Natural killer cell (primary cell): ENCODE results near the gene MED13L. TPM values are rescaled to one million over a fixed set of nuclear protein-coding genes. Genes with fewer than 3 reads are reported as not detected.

Experiments used
- ATAC-seq, 3 donors: fragments of 150-1000 bp in 2 of 3; fragments of 200-7000 bp in 1 of 3; cut with Tn5 transposase; 1 replicate in 1 of 3; 2 replicates in 2 of 3; pipeline ENCODE4 v1.10.0; 2021; ENCODE audit warnings: mild to moderate bottlenecking in 2 of 3, moderate library complexity in 2 of 3
- DNase-seq, 2 donors: peaks; one replicate each; pipeline versions ENCODE4 v3.0.0 to v3.0.0-alpha.2; 2013 to 2021; ENCODE audit warnings: mixed read lengths in 1 of 2
- H3K27ac ChIP-seq: one replicate; pipeline ENCODE4 v1.5.1; 2013; ENCODE audit warnings: mild to moderate bottlenecking, low read length
- H3K27me3 ChIP-seq: one replicate; pipeline ENCODE4 v1.6.1; 2013; ENCODE audit warnings: low read length; ENCODE audit not compliant: control insufficient read depth, insufficient read depth
- H3K36me3 ChIP-seq: one replicate; pipeline ENCODE4 v1.6.1; 2013; ENCODE audit warnings: low read length; ENCODE audit not compliant: control insufficient read depth, insufficient read depth
- H3K4me1 ChIP-seq: one replicate; pipeline ENCODE4 v1.6.1; 2013; ENCODE audit warnings: low read length; ENCODE audit not compliant: control insufficient read depth, insufficient read depth
- H3K4me3 ChIP-seq: one replicate; pipeline ENCODE4 v1.5.1; 2013; ENCODE audit warnings: low read length
- H3K9me3 ChIP-seq: one replicate; pipeline ENCODE4 v1.6.1; 2013; ENCODE audit warnings: low read length; ENCODE audit not compliant: control insufficient read depth, insufficient read depth
- H3K27ac Mint-ChIP-seq, 2 donors: one replicate each; pipeline ENCODE4 v1.8.0; 2022; ENCODE audit warnings: mild to moderate bottlenecking in 2 of 2, mixed read lengths in 2 of 2, moderate library complexity in 1 of 2
- H3K27me3 Mint-ChIP-seq, 2 donors: one replicate each; pipeline ENCODE4 v1.8.0; 2022; ENCODE audit warnings: low read depth in 2 of 2, mixed read lengths in 2 of 2
- H3K36me3 Mint-ChIP-seq: one replicate; pipeline ENCODE4 v1.8.0; 2022; ENCODE audit warnings: mixed read lengths
- H3K4me1 Mint-ChIP-seq, 2 donors: one replicate each; pipeline ENCODE4 v1.8.0; 2022; ENCODE audit warnings: mixed read lengths in 2 of 2
- H3K4me3 Mint-ChIP-seq: one replicate; pipeline ENCODE4 v1.8.0; 2022; ENCODE audit warnings: mild to moderate bottlenecking, moderate library complexity, mixed read lengths
- H3K9me3 Mint-ChIP-seq, 2 donors: one replicate each; pipeline ENCODE4 v1.8.0; 2022; ENCODE audit warnings: mixed read lengths in 2 of 2
- WGBS: methylation state at CpG from one replicate; pipeline ENCODE4 v1.1.7; 2013; ENCODE audit warnings: missing lambda C conversion rate; ENCODE audit not compliant: insufficient coverage; 5-methylcytosine and 5-hydroxymethylcytosine counted together
- intact Hi-C: fragments of 100-400 bp; cut with micrococcal nuclease; formaldehyde crosslinking; loops from one replicate; pipeline ENCODE4 v1.14.2; 2022
- total RNA-seq, 4 donors: library from RNA; stranded (reverse); fragments of 120-200 nt in 1 of 4; gene quantifications; one replicate each; pipeline versions ENCODE4 v1.2.3 to v1.2.4, GENCODE V29; 2013 to 2022
- TF ChIP-seq, protein P1 (sequence below): fragments of 200-600 bp; IDR thresholded peaks from one replicate; pipeline ENCODE4 v1.8.0; 2022; ENCODE audit warnings: antibody characterized with exemption

Gene MED13L
- total RNA-seq, 3 donors from 2014 or later (not counting 1 experiment from before 2014, with no cell fraction given): 237 to 316 (median 240) TPM

DNA sequence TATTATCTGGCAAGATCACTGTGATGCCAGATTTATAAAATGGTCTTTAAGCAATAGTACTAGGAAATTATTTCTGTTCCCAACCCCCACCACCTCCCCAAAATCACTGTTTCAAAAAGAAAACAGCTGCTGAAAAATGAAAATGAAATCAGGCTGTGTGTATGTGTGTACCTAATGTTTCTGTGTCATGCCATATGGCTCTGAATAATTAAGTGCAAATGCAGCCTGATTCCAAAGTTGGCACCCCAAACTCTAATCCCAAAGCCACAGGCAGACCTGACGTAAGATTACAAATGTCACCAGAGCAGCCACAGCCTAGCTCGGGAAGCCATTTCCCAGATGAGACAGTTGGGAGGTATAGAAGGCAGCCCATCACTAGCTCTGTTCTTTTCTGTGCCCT, 175.5 kb downstream of the MED13L start:
- H3K9me3 Mint-ChIP-seq: no peaks in the 10 kb centered on the region
- Histone ChIP-seq H3K36me3 (peaks cover under 1% of the 10 kb centered on the region), H3K27me3 (no peaks in the 10 kb centered on the region), H3K27ac (no peak overlapping the region), H3K9me3 (no peaks in the 10 kb centered on the region), H3K4me1 (no peaks in the 10 kb centered on the region), H3K4me3 (no peak overlapping the region)
- H3K4me1 Mint-ChIP-seq: peaks cover 10 to 32% of the 10 kb centered on the region in 2 donors
- H3K4me3 Mint-ChIP-seq: no peak overlapping the region
- intact Hi-C loops: no loop called here
- ATAC-seq (no peak), DNase-seq (no peak)
- 95% methylated on average over 2 of the region's 2 CpGs for WGBS
- peaks cover 7% of the 10 kb centered on the region for H3K36me3 Mint-ChIP-seq
- no peaks in the 10 kb centered on the region for H3K27me3 Mint-ChIP-seq
- TF ChIP-seq, protein P1, sequence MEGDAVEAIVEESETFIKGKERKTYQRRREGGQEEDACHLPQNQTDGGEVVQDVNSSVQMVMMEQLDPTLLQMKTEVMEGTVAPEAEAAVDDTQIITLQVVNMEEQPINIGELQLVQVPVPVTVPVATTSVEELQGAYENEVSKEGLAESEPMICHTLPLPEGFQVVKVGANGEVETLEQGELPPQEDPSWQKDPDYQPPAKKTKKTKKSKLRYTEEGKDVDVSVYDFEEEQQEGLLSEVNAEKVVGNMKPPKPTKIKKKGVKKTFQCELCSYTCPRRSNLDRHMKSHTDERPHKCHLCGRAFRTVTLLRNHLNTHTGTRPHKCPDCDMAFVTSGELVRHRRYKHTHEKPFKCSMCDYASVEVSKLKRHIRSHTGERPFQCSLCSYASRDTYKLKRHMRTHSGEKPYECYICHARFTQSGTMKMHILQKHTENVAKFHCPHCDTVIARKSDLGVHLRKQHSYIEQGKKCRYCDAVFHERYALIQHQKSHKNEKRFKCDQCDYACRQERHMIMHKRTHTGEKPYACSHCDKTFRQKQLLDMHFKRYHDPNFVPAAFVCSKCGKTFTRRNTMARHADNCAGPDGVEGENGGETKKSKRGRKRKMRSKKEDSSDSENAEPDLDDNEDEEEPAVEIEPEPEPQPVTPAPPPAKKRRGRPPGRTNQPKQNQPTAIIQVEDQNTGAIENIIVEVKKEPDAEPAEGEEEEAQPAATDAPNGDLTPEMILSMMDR: no peak
- H3K27ac Mint-ChIP-seq: no peak overlapping the region

DNA sequence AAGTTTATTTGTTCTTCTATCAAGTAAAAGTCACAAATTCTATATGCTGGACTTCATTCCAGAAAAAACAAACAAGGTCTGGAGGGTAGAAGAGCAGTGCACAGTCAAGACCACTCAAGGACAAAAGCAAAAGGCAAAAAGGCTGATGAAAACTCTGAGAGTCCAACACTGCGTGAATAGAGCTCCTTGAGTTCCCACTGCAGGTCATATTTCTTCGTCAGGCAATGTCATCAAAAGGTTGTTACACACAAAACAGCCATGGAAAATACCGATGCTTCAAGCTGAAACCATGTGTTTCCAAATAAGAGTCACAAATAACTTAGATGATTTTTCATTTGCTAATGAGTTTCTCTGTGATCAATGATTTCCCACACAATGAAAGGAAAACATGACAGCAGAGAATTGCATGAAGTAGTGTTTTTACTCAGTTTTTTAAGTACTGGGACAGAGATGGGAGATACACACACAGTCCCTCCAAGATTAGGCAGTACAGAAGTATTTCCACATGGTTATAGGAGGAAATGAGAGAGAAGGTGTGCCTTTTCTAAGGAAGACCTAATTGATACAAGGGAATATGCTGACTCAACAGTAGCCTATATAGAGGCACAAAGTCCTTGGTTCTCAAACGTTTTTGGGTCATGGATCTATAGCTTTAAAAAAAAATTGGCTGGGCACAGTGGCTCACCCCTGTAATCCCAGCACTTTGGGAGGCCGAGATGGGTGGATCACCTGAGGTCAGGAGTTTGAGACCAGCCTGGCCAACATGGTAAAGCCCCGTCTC, 177.7 kb downstream of the MED13L start:
- no peak for DNase-seq
- Mint-ChIP-seq H3K36me3 (no peaks in the 10 kb centered on the region), H3K27ac (no peak overlapping the region), H3K4me3 (no peak overlapping the region), H3K4me1 (peaks cover 10 to 24% of the 10 kb centered on the region in 2 donors), H3K27me3 (no peaks in the 10 kb centered on the region), H3K9me3 (no peaks in the 10 kb centered on the region)
- Histone ChIP-seq H3K4me3 (no peak overlapping the region), H3K9me3 (no peaks in the 10 kb centered on the region), H3K27me3 (no peaks in the 10 kb centered on the region), H3K36me3 (peaks cover 2% of the 10 kb centered on the region), H3K27ac (no peak overlapping the region), H3K4me1 (no peaks in the 10 kb centered on the region)
- TF ChIP-seq, protein P1: no peak
- no peak for ATAC-seq
- intact Hi-C loops: no loop called here
- WGBS: 80% methylated on average over 6 of the region's 6 CpGs

DNA sequence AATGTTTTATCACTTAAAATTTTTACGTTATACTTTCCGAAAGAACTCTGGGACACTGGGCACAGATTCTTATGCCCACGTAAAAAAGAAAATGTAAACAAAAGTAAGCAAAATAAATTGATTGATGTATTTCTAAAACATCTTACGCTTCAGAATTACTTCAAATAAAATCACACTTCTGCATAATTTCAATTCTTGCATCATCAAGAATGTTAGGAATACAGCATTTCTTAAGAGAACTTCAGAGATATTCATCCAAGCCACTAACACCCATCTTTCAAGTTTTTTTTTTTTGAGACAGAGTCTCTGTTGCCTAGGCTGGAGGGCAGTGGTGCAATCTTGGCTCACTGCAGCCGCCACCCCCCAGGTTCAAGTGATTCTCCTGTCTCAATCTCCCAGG, 180.6 kb downstream of the MED13L start:
- Histone ChIP-seq H3K4me3 (no peak overlapping the region), H3K36me3 (peaks cover 2% of the 10 kb centered on the region), H3K27ac (no peak overlapping the region), H3K4me1 (no peaks in the 10 kb centered on the region), H3K27me3 (no peaks in the 10 kb centered on the region), H3K9me3 (no peaks in the 10 kb centered on the region)
- intact Hi-C loops: no loop called here
- no peak overlapping the region for H3K27ac Mint-ChIP-seq
- H3K9me3 Mint-ChIP-seq: no peaks in the 10 kb centered on the region
- WGBS: 98% methylated on average over 3 of the region's 5 CpGs
- peaks cover 16 to 27% of the 10 kb centered on the region in 2 donors for H3K4me1 Mint-ChIP-seq
- ATAC-seq (no peak), DNase-seq (no peak)
- no peaks in the 10 kb centered on the region for H3K36me3 Mint-ChIP-seq
- TF ChIP-seq, protein P1: no peak
- no peaks in the 10 kb centered on the region for H3K27me3 Mint-ChIP-seq
- no peak overlapping the region for H3K4me3 Mint-ChIP-seq

DNA sequence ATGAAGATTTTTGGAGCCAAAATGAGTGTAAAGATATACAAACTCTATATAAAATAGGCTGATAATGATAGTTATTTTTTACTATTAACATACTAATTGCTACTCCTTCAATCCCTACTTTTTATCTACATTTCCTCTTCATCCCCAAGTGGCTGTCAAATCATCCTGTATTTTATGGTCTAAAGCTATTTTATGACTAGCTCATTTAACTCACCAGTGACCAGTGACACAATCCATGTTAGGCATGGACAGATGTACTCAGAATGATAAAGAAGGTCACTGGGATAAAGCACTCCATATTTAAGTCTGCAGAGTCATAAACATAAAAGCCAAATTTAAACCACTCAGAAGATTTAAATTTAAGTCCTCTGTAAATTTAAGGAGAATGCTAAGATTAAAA, 183.0 kb downstream of the MED13L start:
- Mint-ChIP-seq H3K27me3 (no peaks in the 10 kb centered on the region), H3K9me3 (no peaks in the 10 kb centered on the region), H3K36me3 (no peaks in the 10 kb centered on the region), H3K4me3 (no peak overlapping the region), H3K4me1 (peaks cover 23 to 30% of the 10 kb centered on the region in 2 donors), H3K27ac (no peak overlapping the region)
- no peak overlapping the region for H3K27ac ChIP-seq
- H3K27me3 ChIP-seq: no peaks in the 10 kb centered on the region
- no peaks in the 10 kb centered on the region for H3K9me3 ChIP-seq
- TF ChIP-seq, protein P1: no peak
- no peaks in the 10 kb centered on the region for H3K4me1 ChIP-seq
- ATAC-seq: no peak
- no peak overlapping the region for H3K4me3 ChIP-seq
- H3K36me3 ChIP-seq: peaks cover 2% of the 10 kb centered on the region
- no peak for DNase-seq
- intact Hi-C loops: no loop called here
